ENCODE results near the gene EYS.

GRCh38 chr6:63804381-63804956 is 1902.6 kb downstream of the EYS start:
- no peak for TF ChIP-seq REST (IDR thresholded peaks at IDR 0.05; ENCODE audit: insufficient read depth in 1 of 2, low read depth in 2 of 2, low read length in 2 of 2)
- TF ChIP-seq SIN3A (IDR thresholded peaks at IDR 0.05; ENCODE audit: borderline replicate concordance, insufficient read depth, low read length) = no peak
- no peak for TF ChIP-seq TAF1 (IDR thresholded peaks at IDR 0.05; ENCODE audit: borderline replicate concordance, insufficient read depth, low read length)
- TF ChIP-seq POLR2AphosphoS5 (IDR thresholded peaks at IDR 0.05; ENCODE audit: low read depth, low read length) = no peak
- TF ChIP-seq FOXP2 (optimal IDR thresholded peaks at IDR 0.05; ENCODE audit: borderline replicate concordance, extremely low read depth, extremely low read length, insufficient read depth) = no peak
